Esophagus muscularis mucosa (tissue), 4 donors: ENCODE data around the gene DCN. TPM values are rescaled to one million over a fixed set of nuclear protein-coding genes. Genes with fewer than 3 reads are reported as not detected.

Source experiments
- DNase-seq: peaks from one replicate; pipeline ENCODE4 v3.0.0-alpha.2; 2017; ENCODE audit errors: extremely low spot score
- H3K27ac ChIP-seq, 4 donors: fragments of 200-600 bp; sonication (generic); replicated peaks in 1 of 4; 1 replicate in 3 of 4; 2 replicates in 1 of 4; pipeline ENCODE4 v1.5.1; 2016 to 2019; ENCODE audit warnings: mild to moderate bottlenecking in 1 of 4
- H3K27me3 ChIP-seq, 4 donors: fragments of 200-600 bp; sonication (generic); one replicate each; pipeline versions ENCODE4 v1.5.1 to v1.6.0; 2016 to 2019
- H3K36me3 ChIP-seq, 4 donors: fragments of 200-600 bp; sonication (generic); one replicate each; pipeline ENCODE4 v1.5.1; 2016 to 2019
- H3K4me1 ChIP-seq, 4 donors: fragments of 200-600 bp; sonication (generic); one replicate each; pipeline ENCODE4 v1.5.1; 2016 to 2019
- H3K4me3 ChIP-seq, 4 donors: fragments of 200-600 bp; sonication (generic); 1 replicate in 2 of 4; 2 replicates in 2 of 4; pipeline ENCODE4 v1.5.1; 2016 to 2019; ENCODE audit warnings: mild to moderate bottlenecking in 4 of 4, moderate library complexity in 1 of 4
- H3K9me3 ChIP-seq, 4 donors: fragments of 200-600 bp; sonication (generic); 1 replicate in 3 of 4; 2 replicates in 1 of 4; pipeline ENCODE4 v1.5.1; 2016 to 2019
- CTCF ChIP-seq, 3 experiments: fragments of 200-600 bp in 2 of 3; fragments of 450-650 bp in 1 of 3; sonication (generic) in 2 of 3; IDR thresholded peaks; one replicate each; pipeline ENCODE4 v1.5.1; 2017 to 2019; ENCODE audit warnings: antibody characterized with exemption in 3 of 3, mild to moderate bottlenecking in 2 of 3, moderate library complexity in 1 of 3
- EP300 ChIP-seq: sonication (generic); formaldehyde crosslinking; IDR thresholded peaks from one replicate; pipeline ENCODE4 v1.6.1; 2017; ENCODE audit warnings: antibody characterized with exemption
- POLR2A ChIP-seq: fragments of 450-650 bp; IDR thresholded peaks from one replicate; pipeline ENCODE4 v1.6.1; 2017; ENCODE audit warnings: antibody characterized with exemption, moderate library complexity, mild to moderate bottlenecking, low read depth
- POLR2AphosphoS5 ChIP-seq, 2 donors: sonication (generic); formaldehyde crosslinking; IDR thresholded peaks; one replicate each; pipeline ENCODE4 v1.6.1; 2017; ENCODE audit warnings: antibody characterized with exemption in 2 of 2
- WGBS: methylation state at CpG from one replicate; pipeline ENCODE4 v1.1.5; 2018; 5-methylcytosine and 5-hydroxymethylcytosine counted together
- intact Hi-C: fragments of 100-400 bp; cut with DNase I; formaldehyde crosslinking; loops from one replicate; pipeline ENCODE4 v1.15.1; 2023
- total RNA-seq, 4 donors: library from RNA; depleted of rRNA; stranded (reverse); fragments of >200 nt; gene quantifications; one replicate each; pipeline versions ENCODE4 v1.1.0 to v1.2.1, GENCODE V29; 2016

Gene DCN
- total RNA-seq, 4 donors from 2014 or later = 1,186 to 2,089 (median 1,762) TPM

- H3K27me3 ChIP-seq = no peaks in the 10 kb centered on the region
- WGBS = 89% methylated on average over 3 of the region's 3 CpGs
- H3K4me3 ChIP-seq = no peak overlapping the region
- DNase-seq = no peak
- no peaks in the 10 kb centered on the region for H3K4me1 ChIP-seq
- H3K9me3 ChIP-seq = no peaks in the 10 kb centered on the region
- no peak overlapping the region for H3K27ac ChIP-seq
- no peak for TF ChIP-seq CTCF (IDR thresholded peaks at IDR 0.05)
- no peak for TF ChIP-seq POLR2AphosphoS5 (IDR thresholded peaks at IDR 0.05)
- TF ChIP-seq POLR2A = no peak
- no peak for TF ChIP-seq EP300
- intact Hi-C loops = no loop called here
- H3K36me3 ChIP-seq = no peaks in the 10 kb centered on the region
Observed at GRCh38 chr12:91203610-91204009, 21.0 kb upstream of the DCN start.

- Histone ChIP-seq H3K4me1 (no peaks in the 10 kb centered on the region), H3K4me3 (no peak overlapping the region), H3K27ac (no peak overlapping the region), H3K36me3 (no peaks in the 10 kb centered on the region), H3K9me3 (no peaks in the 10 kb centered on the region), H3K27me3 (no peaks in the 10 kb centered on the region)
- TF ChIP-seq CTCF (IDR thresholded peaks at IDR 0.05) = no peak
- no peak for TF ChIP-seq POLR2A
- no peak for TF ChIP-seq POLR2AphosphoS5 (IDR thresholded peaks at IDR 0.05)
- no peak for TF ChIP-seq EP300
- DNase-seq = no peak
- 95% methylated on average over 1 of the region's 1 CpG for WGBS
- intact Hi-C loops = no loop called here
Observed at GRCh38 chr12:91202390-91202789, 19.8 kb upstream of the DCN start.

GRCh38 chr12:91196436-91196835 lies 13.8 kb upstream of the DCN start:
- H3K4me3 ChIP-seq = no peak overlapping the region
- H3K9me3 ChIP-seq = peaks cover 0 to 6% (median 2%) of the 10 kb centered on the region in 4 donors
- intact Hi-C loops = no loop called here
- no peaks in the 10 kb centered on the region for H3K36me3 ChIP-seq
- H3K4me1 ChIP-seq = peaks cover 0 to 4% (median 0%) of the 10 kb centered on the region in 4 donors
- H3K27ac ChIP-seq = no peak overlapping the region
- H3K27me3 ChIP-seq = no peaks in the 10 kb centered on the region
- 97% methylated on average over 1 of the region's 1 CpG for WGBS
- no peak for TF ChIP-seq EP300
- no peak for TF ChIP-seq CTCF (IDR thresholded peaks at IDR 0.05)
- no peak for TF ChIP-seq POLR2AphosphoS5 (IDR thresholded peaks at IDR 0.05)
- no peak for TF ChIP-seq POLR2A
- DNase-seq = no peak

- Histone ChIP-seq H3K27me3 (no peaks in the 10 kb centered on the region), H3K9me3 (peaks cover 0 to 6% (median 2%) of the 10 kb centered on the region in 4 donors), H3K4me3 (no peak overlapping the region), H3K4me1 (peaks cover 0 to 8% (median 4%) of the 10 kb centered on the region in 4 donors), H3K27ac (no peak overlapping the region), H3K36me3 (no peaks in the 10 kb centered on the region)
- no peak for DNase-seq
- 73% methylated on average over 2 of the region's 2 CpGs for WGBS
- intact Hi-C loops = no loop called here
- TF ChIP-seq POLR2AphosphoS5 (IDR thresholded peaks at IDR 0.05) (no peak), EP300 (no peak), CTCF (IDR thresholded peaks at IDR 0.05) (no peak), POLR2A (no peak)
Observed at GRCh38 chr12:91194500-91194899, 11.9 kb upstream of the DCN start.

- no peaks in the 10 kb centered on the region for H3K36me3 ChIP-seq
- H3K4me1 ChIP-seq = peaks cover 0 to 11% (median 7%) of the 10 kb centered on the region in 4 donors
- WGBS = 58% methylated on average over 2 of the region's 2 CpGs
- no peak overlapping the region for H3K4me3 ChIP-seq
- DNase-seq = no peak
- intact Hi-C loops = no loop called here
- H3K9me3 ChIP-seq = peaks cover 0 to 6% (median 2%) of the 10 kb centered on the region in 4 donors
- no peaks in the 10 kb centered on the region for H3K27me3 ChIP-seq
- TF ChIP-seq POLR2AphosphoS5 (IDR thresholded peaks at IDR 0.05) (no peak), POLR2A (no peak), CTCF (IDR thresholded peaks at IDR 0.05) (no peak)
- no peak overlapping the region for H3K27ac ChIP-seq
Observed at GRCh38 chr12:91191513-91192111, 9.0 kb upstream of the DCN start.
